Ishikawa (cell line): Measurements from ENCODE around the gene TULP3.
A peak's percentile ranks its signal among the peaks of the same experiment; 100 is the strongest.

ENCODE experiments used
- CEBPB ChIP-seq: IDR thresholded peaks from 2 replicates; pipeline ENCODE4 v1.6.1; 2012
- CREB1 ChIP-seq: IDR thresholded peaks from 2 replicates; pipeline ENCODE4 v1.6.1; 2012; ENCODE audit warnings: low read depth
- EGR1 ChIP-seq: IDR thresholded peaks from 2 replicates; pipeline ENCODE4 v1.6.1; 2012
- EP300 ChIP-seq: IDR thresholded peaks from 2 replicates; pipeline ENCODE4 v1.6.1; 2012; ENCODE audit warnings: borderline replicate concordance
- FOXM1 ChIP-seq: IDR thresholded peaks from 2 replicates; pipeline ENCODE4 v1.6.1; 2012; ENCODE audit warnings: low read depth, borderline replicate concordance
- MAX ChIP-seq: IDR thresholded peaks from 2 replicates; pipeline ENCODE4 v1.6.1; 2012
- NFIC ChIP-seq: IDR thresholded peaks from 2 replicates; pipeline ENCODE4 v1.6.1; 2012
- RAD21 ChIP-seq: IDR thresholded peaks from 2 replicates; pipeline ENCODE4 v1.6.1; 2012; ENCODE audit warnings: low read depth
- TAF1 ChIP-seq: IDR thresholded peaks from 2 replicates; pipeline ENCODE4 v1.6.1; 2012; ENCODE audit warnings: low read depth, mild to moderate bottlenecking
- TCF12 ChIP-seq: IDR thresholded peaks from 2 replicates; pipeline ENCODE4 v1.6.1; 2012; ENCODE audit warnings: low read depth
- TEAD4 ChIP-seq: IDR thresholded peaks from 2 replicates; pipeline ENCODE4 v1.6.1; 2012
- USF1 ChIP-seq: IDR thresholded peaks from 2 replicates; pipeline ENCODE4 v1.6.1; 2012
- YY1 ChIP-seq: IDR thresholded peaks from 2 replicates; pipeline ENCODE4 v1.6.1; 2012; ENCODE audit warnings: low read depth
- ZBTB7A ChIP-seq: IDR thresholded peaks from 2 replicates; pipeline ENCODE4 v1.6.1; 2012; ENCODE audit warnings: low read depth
- TF ChIP-seq, protein P1 (sequence below): IDR thresholded peaks from 2 replicates; pipeline ENCODE4 v1.6.1; 2012; ENCODE audit warnings: low read depth, mild to moderate bottlenecking

TULP3 gene

DNA sequence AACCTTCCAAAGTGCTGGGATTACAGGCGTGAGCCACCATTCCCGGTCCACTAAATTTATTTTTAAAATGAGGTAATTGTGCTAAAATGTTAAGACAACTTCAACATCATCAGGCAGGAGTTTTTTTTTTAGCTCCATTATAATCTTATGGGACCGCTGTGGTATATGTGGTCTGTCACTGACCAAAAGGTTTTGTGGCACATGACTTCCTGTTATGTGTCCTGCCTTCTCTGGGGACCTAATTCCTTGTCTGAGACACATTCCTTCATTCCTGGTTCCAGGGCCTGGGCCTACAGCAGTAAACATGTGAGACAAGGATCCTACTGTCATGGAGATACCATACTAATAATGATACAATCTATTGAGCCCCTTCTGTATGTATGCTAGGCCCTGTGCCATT lies 38.8 kb upstream of the TULP3 start:
- TF ChIP-seq EP300 (no peak), ZBTB7A (no peak), CREB1 (no peak), RAD21 (no peak), USF1 (no peak)

DNA sequence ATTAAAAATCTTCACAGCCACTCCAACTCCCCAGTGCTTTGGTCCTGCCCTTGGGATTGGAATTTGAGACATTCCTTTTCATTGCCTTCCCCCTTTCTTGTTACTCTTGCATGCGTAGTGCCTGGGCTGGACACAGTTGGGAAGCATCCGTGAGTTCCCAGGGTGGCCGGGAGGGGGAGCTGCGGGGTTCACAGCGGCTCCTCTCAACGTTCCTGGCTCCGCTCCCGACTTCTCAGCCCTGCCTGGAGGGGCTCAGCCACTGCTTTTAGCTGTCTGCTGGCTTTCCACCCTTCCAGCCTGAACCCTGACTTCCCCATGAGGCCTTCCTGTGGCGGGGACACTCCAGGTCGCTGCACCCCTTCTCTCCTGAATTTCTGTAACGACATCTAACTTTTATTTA lies 37.1 kb upstream of the TULP3 start:
- peak; percentile 48; the same call in 1 of the 2 replicates for TF ChIP-seq RAD21
- no peak for TF ChIP-seq YY1
- TF ChIP-seq, protein P1, sequence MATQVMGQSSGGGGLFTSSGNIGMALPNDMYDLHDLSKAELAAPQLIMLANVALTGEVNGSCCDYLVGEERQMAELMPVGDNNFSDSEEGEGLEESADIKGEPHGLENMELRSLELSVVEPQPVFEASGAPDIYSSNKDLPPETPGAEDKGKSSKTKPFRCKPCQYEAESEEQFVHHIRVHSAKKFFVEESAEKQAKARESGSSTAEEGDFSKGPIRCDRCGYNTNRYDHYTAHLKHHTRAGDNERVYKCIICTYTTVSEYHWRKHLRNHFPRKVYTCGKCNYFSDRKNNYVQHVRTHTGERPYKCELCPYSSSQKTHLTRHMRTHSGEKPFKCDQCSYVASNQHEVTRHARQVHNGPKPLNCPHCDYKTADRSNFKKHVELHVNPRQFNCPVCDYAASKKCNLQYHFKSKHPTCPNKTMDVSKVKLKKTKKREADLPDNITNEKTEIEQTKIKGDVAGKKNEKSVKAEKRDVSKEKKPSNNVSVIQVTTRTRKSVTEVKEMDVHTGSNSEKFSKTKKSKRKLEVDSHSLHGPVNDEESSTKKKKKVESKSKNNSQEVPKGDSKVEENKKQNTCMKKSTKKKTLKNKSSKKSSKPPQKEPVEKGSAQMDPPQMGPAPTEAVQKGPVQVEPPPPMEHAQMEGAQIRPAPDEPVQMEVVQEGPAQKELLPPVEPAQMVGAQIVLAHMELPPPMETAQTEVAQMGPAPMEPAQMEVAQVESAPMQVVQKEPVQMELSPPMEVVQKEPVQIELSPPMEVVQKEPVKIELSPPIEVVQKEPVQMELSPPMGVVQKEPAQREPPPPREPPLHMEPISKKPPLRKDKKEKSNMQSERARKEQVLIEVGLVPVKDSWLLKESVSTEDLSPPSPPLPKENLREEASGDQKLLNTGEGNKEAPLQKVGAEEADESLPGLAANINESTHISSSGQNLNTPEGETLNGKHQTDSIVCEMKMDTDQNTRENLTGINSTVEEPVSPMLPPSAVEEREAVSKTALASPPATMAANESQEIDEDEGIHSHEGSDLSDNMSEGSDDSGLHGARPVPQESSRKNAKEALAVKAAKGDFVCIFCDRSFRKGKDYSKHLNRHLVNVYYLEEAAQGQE, result no peak

DNA sequence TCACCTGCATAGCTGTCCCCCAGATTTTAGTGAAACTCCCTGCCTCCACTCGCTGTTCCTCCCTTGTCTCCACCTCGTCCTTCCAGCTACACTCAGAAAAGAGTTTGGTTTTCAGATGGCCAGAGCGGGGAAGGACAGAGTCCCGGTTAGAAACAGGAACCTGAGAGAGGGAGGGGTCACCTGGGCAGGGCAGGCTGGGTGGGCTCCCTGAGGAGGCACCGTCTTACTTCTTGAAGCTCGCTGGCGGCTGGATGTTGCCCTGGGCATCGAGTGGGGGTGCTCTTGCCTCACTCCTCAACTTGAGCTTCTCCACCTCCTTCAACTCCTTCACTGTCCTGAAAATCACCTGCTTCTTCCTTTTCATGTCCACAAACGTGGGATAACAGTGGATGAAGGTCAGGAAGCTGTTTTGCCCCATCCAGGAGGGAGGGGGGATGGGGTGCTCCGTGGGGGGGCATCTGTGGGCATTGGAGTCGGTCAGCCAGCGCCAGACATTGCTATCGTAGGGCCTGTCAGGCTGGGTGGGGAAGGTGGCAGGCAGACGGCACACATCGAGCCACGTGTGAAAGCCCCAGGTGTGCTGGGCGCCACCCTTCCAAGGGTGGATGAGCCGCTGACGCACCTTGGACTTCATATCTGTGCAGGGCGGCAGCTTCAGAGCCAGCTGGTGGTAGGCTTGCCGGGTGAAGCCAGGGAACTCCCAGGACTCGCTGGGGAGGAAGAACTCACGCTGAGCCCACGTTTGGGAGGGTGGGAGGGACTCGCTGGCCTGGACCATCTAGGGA lies 35.8 kb upstream of the TULP3 start:
- TF ChIP-seq YY1, result no peak
- no peak for TF ChIP-seq ZBTB7A
- no peak for TF ChIP-seq EGR1
- TF ChIP-seq TCF12, result no peak
- TF ChIP-seq MAX, result no peak
- TF ChIP-seq USF1, result no peak
- TF ChIP-seq TEAD4, result no peak
- TF ChIP-seq CREB1, result no peak
- TF ChIP-seq NFIC, result no peak
- no peak for TF ChIP-seq RAD21
- TF ChIP-seq, protein P1, result no peak
- TF ChIP-seq CEBPB, result no peak
- TF ChIP-seq TAF1, result no peak
- no peak for TF ChIP-seq EP300
- TF ChIP-seq FOXM1, result no peak

DNA sequence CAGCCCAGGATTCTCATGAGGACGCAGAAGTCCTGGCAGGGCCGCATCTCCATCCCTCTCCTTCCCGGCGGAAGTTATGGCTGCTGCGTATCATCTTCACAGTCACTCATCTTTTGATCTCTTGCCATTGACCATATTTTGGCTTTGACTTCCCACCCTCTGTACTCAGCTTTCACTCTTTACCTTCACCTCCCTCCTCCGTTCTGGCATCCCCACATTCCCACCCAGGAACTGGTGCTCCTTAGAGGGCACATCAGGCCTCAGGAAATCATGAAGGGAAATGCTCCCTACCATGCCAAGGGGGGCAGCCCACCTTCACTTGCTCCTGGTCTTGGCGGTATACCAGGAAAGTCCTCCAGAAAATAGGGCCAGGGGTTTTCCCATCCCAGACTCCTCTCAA lies 35.1 kb upstream of the TULP3 start:
- TF ChIP-seq TEAD4, result no peak
- TF ChIP-seq RAD21, result no peak
- TF ChIP-seq EP300, result no peak
- no peak for TF ChIP-seq USF1
- no peak for TF ChIP-seq CEBPB
- no peak for TF ChIP-seq NFIC
- TF ChIP-seq YY1, result no peak
- TF ChIP-seq EGR1, result no peak
- no peak for TF ChIP-seq TCF12
- TF ChIP-seq TAF1, result no peak
- TF ChIP-seq MAX, result no peak
- no peak for TF ChIP-seq CREB1
- no peak for TF ChIP-seq FOXM1
- TF ChIP-seq, protein P1, result no peak
